Measurements from ENCODE around the gene TUBB.

DNA sequence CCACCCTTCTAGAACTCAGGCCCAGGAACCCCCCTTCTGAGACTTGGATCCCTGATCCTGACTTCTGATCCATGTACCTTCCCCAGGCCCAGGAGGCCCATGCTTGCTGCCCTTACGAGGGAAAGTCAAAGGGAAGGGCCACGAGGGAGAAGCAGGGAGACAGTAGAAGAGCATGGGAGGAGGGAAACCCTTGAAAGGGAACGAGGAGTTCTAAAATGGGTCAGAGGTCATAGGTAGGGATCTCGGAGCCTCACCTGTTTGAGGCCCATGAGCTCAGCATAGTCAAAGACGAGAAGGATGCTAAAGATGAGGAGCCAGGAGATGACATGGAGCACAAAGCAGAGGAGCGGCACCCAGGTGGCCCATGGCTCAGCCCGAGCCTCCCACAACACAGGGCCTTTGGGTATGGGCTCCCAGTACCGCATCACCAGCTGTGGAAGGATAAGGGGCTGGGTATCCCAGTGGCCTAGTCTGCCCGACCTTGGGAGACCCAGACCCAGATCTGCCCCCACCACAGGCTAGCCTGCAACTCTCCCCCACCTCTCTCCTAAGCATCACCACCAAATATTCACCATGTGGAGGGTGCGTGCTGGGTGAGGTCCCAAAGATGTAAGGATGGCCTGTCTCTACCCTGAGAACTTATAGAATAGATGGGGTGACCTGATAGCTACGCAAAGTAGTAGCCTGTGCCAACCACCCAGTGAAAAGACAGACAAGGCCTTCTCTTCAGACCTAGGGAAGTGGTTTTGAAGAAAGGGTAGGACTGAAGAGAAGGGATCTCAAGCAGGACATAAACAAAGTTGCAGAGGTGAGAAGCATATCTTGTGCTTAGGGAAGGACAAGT is 30.9 kb upstream of the TUBB start:
- no peak for TF ChIP-seq CTCF (IDR thresholded peaks at IDR 0.05)
- no peak for TF ChIP-seq POLR2A (IDR thresholded peaks at IDR 0.05)

Data from esophagus squamous epithelium (tissue), 4 donors.